NK-92 (cell line): ENCODE data around the gene WDR43.

Source experiments
- DNase-seq: peaks from one replicate; lab custom pipeline; 2025; ENCODE audit not compliant: unreplicated experiment; lab: John Stamatoyannopoulos, UW

WDR43 gene

DNA sequence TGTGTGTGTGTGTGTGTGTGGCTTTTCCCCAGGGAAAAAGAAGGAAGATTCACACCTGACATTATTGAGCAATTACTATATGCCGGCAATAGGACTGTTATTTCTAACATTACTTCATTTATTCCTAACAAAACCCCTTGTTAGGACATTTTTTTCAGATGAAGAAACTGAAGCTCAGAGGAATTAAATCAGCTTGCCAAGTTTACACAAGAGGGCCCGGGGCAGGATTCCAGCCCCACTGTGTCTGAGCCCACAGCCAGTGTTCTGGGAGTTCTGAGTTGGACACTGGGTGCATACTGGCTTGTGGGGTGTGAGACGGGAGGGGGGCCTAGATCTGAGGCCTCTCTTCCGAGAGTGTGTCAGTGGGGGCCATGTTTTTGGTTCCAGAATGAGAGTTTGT, 96.6 kb downstream of the WDR43 start:
- no peak for DNase-seq

DNA sequence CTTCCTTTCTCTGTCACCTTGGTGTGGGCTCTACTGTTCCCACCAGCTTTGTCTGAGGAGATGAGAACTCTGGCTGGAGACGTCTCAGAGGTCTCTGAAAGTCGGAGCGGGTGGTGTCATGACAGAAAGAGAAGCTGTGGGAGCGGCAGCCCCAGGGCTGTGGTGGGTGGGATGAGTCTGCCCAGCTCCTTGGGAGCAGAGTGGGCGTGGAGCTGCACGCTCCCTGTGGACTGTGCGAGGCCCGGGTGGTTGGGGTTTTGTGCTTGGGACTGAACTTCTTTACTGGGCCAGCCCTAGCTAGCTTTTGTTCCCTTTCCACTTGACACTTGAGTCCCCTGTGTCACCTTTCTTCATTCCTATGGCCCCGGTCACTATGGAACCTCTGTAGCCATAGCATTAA, 97.0 kb downstream of the WDR43 start:
- no peak for DNase-seq

GRCh38 chr2:28993206-28993960, 98.9 kb downstream of the WDR43 start:
- no peak for DNase-seq

DNA sequence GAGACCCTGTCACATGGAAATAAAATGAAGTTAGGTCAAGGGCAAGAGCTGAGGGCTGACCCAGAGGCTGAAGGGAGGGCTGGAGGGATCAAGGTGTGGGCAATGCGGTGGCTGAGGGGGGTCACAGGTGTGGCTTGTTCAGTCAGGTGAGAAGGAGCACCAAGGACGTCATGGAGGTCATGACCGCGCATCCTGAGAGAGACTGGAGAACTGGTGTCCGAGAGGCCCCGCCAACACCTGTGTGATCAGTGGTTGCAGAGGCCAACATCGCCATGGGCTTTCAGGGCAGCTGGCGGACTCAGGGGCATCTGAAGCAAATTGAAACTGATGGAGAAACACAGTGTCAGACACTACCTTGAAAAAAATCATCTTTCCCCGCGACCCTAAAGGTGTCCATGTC, 99.6 kb downstream of the WDR43 start:
- no peak for DNase-seq

GRCh38 chr2:28994679-28995078, 100.2 kb downstream of the WDR43 start:
- no peak for DNase-seq

DNA sequence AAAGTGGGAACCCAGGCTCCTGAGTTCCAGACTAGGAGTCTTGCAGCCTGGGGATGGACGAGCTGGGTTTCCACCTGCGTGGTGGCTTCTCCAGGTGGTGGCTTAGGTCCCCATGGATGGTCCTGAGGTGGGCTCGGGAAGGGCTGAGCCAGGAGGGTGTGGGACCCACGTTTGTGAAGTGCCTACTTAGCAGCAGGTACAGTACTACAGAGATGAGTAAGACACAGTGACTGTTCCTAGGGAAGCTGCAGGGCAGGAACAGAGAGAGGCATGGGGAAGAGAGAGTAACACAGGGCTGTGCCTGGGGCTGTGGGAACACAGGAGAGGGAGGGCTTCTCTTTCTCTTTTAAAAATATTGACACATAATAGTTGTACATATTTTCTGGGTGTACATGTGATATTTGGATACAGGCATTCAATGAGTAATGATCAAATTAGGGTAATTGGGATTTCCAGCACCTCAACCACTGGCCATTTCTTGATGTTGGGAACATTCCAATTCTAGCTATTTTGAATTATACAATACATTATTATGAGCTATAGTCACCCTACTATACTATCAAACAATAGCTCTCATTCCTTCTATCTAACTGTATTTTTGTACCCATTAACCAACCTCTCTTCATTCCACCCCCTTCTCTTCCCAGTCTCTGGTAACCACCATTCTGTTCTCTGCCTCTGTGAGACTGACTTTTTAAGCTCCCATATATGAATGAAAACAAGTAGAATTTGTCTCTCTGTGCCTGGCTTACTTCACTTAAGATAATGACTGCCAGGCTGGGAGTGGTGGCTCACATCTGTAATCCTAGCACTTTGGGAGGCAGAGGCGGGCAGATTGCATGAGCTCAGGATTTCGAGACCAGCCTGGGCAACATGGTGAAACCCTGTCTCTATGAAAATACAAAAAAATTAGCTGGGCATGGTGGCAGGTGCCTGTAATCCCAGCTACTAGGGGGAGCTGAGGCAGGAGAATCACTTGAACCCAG, 101.6 kb downstream of the WDR43 start:
- no peak for DNase-seq

GRCh38 chr2:28997237-28997846, 102.9 kb downstream of the WDR43 start:
- DNase-seq: no peak
